Hepatocyte (in vitro differentiated cells): ENCODE measurements around the gene NKIRAS1.

Source experiments
- CTCF ChIP-seq: fragments of 200-600 bp; sonication (generic); IDR thresholded peaks from 2 replicates; pipeline ENCODE4 v1.5.1; 2016; ENCODE audit warnings: antibody characterized with exemption, mild to moderate bottlenecking; ENCODE audit not compliant: poor library complexity
- EZH2 ChIP-seq: fragments of 200-600 bp; sonication (generic); IDR thresholded peaks from 2 replicates; pipeline ENCODE4 v1.6.1; 2016; ENCODE audit warnings: antibody characterized with exemption, mild to moderate bottlenecking, borderline replicate concordance

GRCh38 chr3:23961913-23962312 is 45.1 kb upstream of the NKIRAS1 start:
- TF ChIP-seq CTCF = no peak
- TF ChIP-seq EZH2 = no peak
